ENCODE results near the gene ANKRD34A. TPM values are rescaled to one million over a fixed set of nuclear protein-coding genes. Genes with fewer than 3 reads are reported as not detected.

ANKRD34A gene
- total and polyA plus RNA-seq, 2 of the 8 experiments (the other 6 are each of a cell fraction or from before 2014, with no cell fraction given): 0.15 to 0.20 TPM

DNA sequence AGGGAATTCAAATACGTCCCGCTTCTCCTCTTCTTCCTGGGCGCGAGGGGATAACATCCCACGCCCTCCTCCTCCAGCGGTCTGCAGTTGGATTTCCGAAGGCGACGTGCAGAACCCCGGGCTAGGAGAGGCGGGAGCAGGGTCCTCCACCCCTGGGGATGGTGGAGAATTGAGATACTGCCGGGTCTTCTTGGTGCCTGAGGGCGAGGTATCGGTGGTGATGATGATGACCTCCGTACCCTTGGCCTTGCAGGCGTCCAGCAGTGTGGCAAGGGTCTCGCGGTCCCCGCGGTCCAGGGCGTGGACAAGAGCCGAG lies 3.3 kb downstream of the ANKRD34A start:
- H4K8ac ChIP-seq (ENCODE audit: extremely low read depth, insufficient read depth, low read length): no peak overlapping the region
- no peaks in the 10 kb centered on the region for H3K9me3 ChIP-seq (ENCODE audit: insufficient read depth in 2 of 2, low read depth in 1 of 2, low read length in 1 of 2)
- 1% methylated on average over 22 of the region's 22 CpGs; no CpG with 5 or more reads in 1 of the 2 experiments for WGBS, 2 experiments (ENCODE audit: extremely low coverage in 1 of 2, insufficient coverage in 1 of 2, insufficient read length in 1 of 2, insufficient replicate concordance in 2 of 2, low coverage in 1 of 2, low lambda C conversion rate in 2 of 2, missing lambda C conversion rate in 1 of 2)
- no peak overlapping the region for H2BK20ac ChIP-seq (ENCODE audit: low read length)
- H2AK5ac ChIP-seq (ENCODE audit: low read depth, low read length): no peak overlapping the region
- H3K4ac ChIP-seq (replicated peaks; ENCODE audit: insufficient read length, low read depth, low read length): no peak overlapping the region
- H3K18ac ChIP-seq (ENCODE audit: extremely low read depth, low read length): no peak overlapping the region
- H4K20me1 ChIP-seq (replicated peaks in 1 of 2; ENCODE audit: control insufficient read depth in 1 of 2, insufficient read depth in 2 of 2, low read length in 2 of 2): peaks cover 0 to 2% of the 10 kb centered on the region in 2 experiments
- H3K23ac ChIP-seq (ENCODE audit: insufficient read length): no peak overlapping the region
- no peak for TF ChIP-seq MAFK (IDR thresholded peaks at IDR 0.05; ENCODE audit: low read depth, low read length)
- peak; percentile 28 for TF ChIP-seq RNF2 (IDR thresholded peaks at IDR 0.05; ENCODE audit: borderline replicate concordance, low read depth, low read length, missing control alignments, poor library complexity, severe bottlenecking)
- TF ChIP-seq, protein P1, sequence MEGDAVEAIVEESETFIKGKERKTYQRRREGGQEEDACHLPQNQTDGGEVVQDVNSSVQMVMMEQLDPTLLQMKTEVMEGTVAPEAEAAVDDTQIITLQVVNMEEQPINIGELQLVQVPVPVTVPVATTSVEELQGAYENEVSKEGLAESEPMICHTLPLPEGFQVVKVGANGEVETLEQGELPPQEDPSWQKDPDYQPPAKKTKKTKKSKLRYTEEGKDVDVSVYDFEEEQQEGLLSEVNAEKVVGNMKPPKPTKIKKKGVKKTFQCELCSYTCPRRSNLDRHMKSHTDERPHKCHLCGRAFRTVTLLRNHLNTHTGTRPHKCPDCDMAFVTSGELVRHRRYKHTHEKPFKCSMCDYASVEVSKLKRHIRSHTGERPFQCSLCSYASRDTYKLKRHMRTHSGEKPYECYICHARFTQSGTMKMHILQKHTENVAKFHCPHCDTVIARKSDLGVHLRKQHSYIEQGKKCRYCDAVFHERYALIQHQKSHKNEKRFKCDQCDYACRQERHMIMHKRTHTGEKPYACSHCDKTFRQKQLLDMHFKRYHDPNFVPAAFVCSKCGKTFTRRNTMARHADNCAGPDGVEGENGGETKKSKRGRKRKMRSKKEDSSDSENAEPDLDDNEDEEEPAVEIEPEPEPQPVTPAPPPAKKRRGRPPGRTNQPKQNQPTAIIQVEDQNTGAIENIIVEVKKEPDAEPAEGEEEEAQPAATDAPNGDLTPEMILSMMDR (IDR thresholded peaks at IDR 0.05; ENCODE audit: control extremely low read depth in 1 of 3, insufficient read depth in 1 of 3, low read depth in 1 of 3, low read length in 3 of 3): no peak
- no peak overlapping the region for H2BK15ac ChIP-seq (ENCODE audit: low read length)
- peak overlapping the region; percentile 93 to 98 for H3K4me2 ChIP-seq (ENCODE audit: insufficient read depth in 1 of 2, low read depth in 2 of 2, low read length in 2 of 2)
- no peak overlapping the region for H4K5ac ChIP-seq (ENCODE audit: insufficient read length, low read depth, low read length)
- peaks cover 25% of the 10 kb centered on the region for H3K23me2 ChIP-seq (ENCODE audit: low read depth, low read length)
- ChIA-PET POLR2A (ENCODE audit: partially characterized antibody) (interaction anchor here (0.7 to 5.3 kb wide), 4 partner anchors 34 to 74 kb away, joined by 3 to 31 read pairs (median 5); partner anchors contain the start of genes RBM8A and TXNIP), CTCF (ENCODE audit: partially characterized antibody) (interaction anchor here (3.6 kb wide), 1 partner anchor 18 kb away, joined by 17 read pairs; no protein-coding TSS in a partner anchor)
- peak overlapping the region; percentile 40; the same call in 1 of the 2 replicates for H2AFZ ChIP-seq (ENCODE audit: low read length)
- no peak overlapping the region for H3K9ac ChIP-seq (replicated peaks in 1 of 4; ENCODE audit: extremely low read depth in 1 of 4, low read depth in 3 of 4, low read length in 3 of 4)
- no peaks in the 10 kb centered on the region for H3K36me3 ChIP-seq (ENCODE audit: control insufficient read depth in 2 of 4, insufficient read depth in 4 of 4, low read length in 3 of 4)
- H4K91ac ChIP-seq (replicated peaks; ENCODE audit: insufficient read length, low read length): no peak overlapping the region
- peak overlapping the region; percentile 56 to 85 (median 82) for H3K4me3 ChIP-seq (ENCODE audit: extremely low read depth in 1 of 4, insufficient read depth in 2 of 4, low read depth in 3 of 4, low read length in 4 of 4)
- H3K4me1 ChIP-seq (replicated peaks in 1 of 4; ENCODE audit: control insufficient read depth in 3 of 4, insufficient read depth in 4 of 4, low read length in 3 of 4): peaks cover 0 to 20% (median 11%) of the 10 kb centered on the region in 4 experiments; a peak in 6 of 7 replicates
- DNase-seq (ENCODE audit: low read depth in 1 of 2, low spot score in 2 of 2): peak in 1 of 2 experiments; percentile 66
- H2BK120ac ChIP-seq (replicated peaks; ENCODE audit: low read depth, low read length): no peak overlapping the region
- H2BK12ac ChIP-seq (ENCODE audit: low read depth, low read length): peak overlapping the region; percentile 68; the same call in 1 of the 2 replicates
- no peak overlapping the region for H3K56ac ChIP-seq (replicated peaks; ENCODE audit: insufficient read length, low read depth, low read length)
- H3K27me3 ChIP-seq (replicated peaks in 1 of 4; ENCODE audit: control insufficient read depth in 3 of 4, extremely low read depth in 1 of 4, insufficient read depth in 3 of 4, low read length in 3 of 4): peaks cover 25 to 70% (median 63%) of the 10 kb centered on the region in 4 experiments
- H3K79me2 ChIP-seq (ENCODE audit: control insufficient read depth in 1 of 2, insufficient read depth in 2 of 2, low read length in 2 of 2): no peaks in the 10 kb centered on the region
- no peak overlapping the region for H3K14ac ChIP-seq (ENCODE audit: insufficient read length)
- no peak for FAIRE-seq
- H3K79me1 ChIP-seq (ENCODE audit: low read depth, low read length): no peaks in the 10 kb centered on the region
- no peak overlapping the region for H3K27ac ChIP-seq (ENCODE audit: low read depth, low read length)
- H2BK5ac ChIP-seq (ENCODE audit: low read depth, low read length): no peak overlapping the region

Measured in H1 (cell line).